Glutamatergic neuron (in vitro differentiated cells): ENCODE data around the gene SH3GLB1. TPM values are rescaled to one million over a fixed set of nuclear protein-coding genes. Genes with fewer than 3 reads are reported as not detected.

Experiments
- DNase-seq: peaks from one replicate; pipeline ENCODE4 v3.0.0; 2022
- H3K27ac Mint-ChIP-seq: one replicate; pipeline ENCODE4 v1.8.0; 2020; ENCODE audit warnings: mild to moderate bottlenecking, mixed read lengths, inconsistent platforms; ENCODE audit not compliant: unreplicated experiment
- H3K27me3 Mint-ChIP-seq: one replicate; pipeline ENCODE4 v1.8.0; 2020; ENCODE audit warnings: mild to moderate bottlenecking, moderate library complexity, mixed read lengths, inconsistent platforms; ENCODE audit not compliant: unreplicated experiment
- H3K36me3 Mint-ChIP-seq: one replicate; pipeline ENCODE4 v1.8.0; 2020; ENCODE audit warnings: mild to moderate bottlenecking, mixed read lengths, inconsistent platforms; ENCODE audit not compliant: unreplicated experiment
- H3K4me1 Mint-ChIP-seq: one replicate; pipeline ENCODE4 v1.8.0; 2020; ENCODE audit warnings: mild to moderate bottlenecking, low read depth, mixed read lengths, inconsistent platforms; ENCODE audit not compliant: unreplicated experiment
- H3K4me3 Mint-ChIP-seq: one replicate; pipeline ENCODE4 v1.8.0; 2020; ENCODE audit warnings: mild to moderate bottlenecking, mixed read lengths, inconsistent platforms; ENCODE audit not compliant: unreplicated experiment
- H3K9me3 Mint-ChIP-seq: one replicate; pipeline ENCODE4 v1.8.0; 2020; ENCODE audit warnings: mild to moderate bottlenecking, moderate library complexity, mixed read lengths, inconsistent platforms; ENCODE audit not compliant: unreplicated experiment
- total RNA-seq: library from RNA; stranded (reverse); fragmentation: NEBNext Ultra II Directional; extraction: Animal tissue kit (Norgen Biotek cat#: 25700); gene quantifications from one replicate; pipeline ENCODE4 v1.2.1, GENCODE V29; 2021; ENCODE audit not compliant: unreplicated experiment
- TF ChIP-seq, protein P1 (sequence below): fragments of 200-600 bp; sonication (generic); IDR thresholded peaks from one replicate; pipeline ENCODE4 v1.5.0; 2021; ENCODE audit not compliant: partially characterized antibody, unreplicated experiment

The SH3GLB1 gene
- total RNA-seq, 1 donor from 2014 or later = 113 TPM

DNA sequence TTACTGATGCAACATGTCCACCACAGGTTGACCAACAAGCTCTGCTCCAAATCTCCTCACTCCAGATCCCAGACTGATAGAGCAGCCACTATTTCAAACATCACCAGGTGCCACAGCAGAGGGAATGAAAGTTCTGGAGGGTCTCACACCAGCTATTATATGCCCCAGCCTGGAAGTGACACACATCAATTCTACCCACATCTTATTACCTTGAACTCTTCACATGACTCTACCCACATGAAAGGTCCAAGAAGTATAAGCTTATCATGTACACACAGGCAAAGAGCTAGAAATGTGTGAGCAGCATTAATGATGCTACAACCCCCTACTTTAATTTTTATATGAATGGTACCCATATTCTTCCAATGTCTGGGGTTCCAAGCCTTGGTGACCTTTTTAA is 64.2 kb downstream of the SH3GLB1 start:
- no peaks in the 10 kb centered on the region for H3K36me3 Mint-ChIP-seq
- TF ChIP-seq, protein P1, sequence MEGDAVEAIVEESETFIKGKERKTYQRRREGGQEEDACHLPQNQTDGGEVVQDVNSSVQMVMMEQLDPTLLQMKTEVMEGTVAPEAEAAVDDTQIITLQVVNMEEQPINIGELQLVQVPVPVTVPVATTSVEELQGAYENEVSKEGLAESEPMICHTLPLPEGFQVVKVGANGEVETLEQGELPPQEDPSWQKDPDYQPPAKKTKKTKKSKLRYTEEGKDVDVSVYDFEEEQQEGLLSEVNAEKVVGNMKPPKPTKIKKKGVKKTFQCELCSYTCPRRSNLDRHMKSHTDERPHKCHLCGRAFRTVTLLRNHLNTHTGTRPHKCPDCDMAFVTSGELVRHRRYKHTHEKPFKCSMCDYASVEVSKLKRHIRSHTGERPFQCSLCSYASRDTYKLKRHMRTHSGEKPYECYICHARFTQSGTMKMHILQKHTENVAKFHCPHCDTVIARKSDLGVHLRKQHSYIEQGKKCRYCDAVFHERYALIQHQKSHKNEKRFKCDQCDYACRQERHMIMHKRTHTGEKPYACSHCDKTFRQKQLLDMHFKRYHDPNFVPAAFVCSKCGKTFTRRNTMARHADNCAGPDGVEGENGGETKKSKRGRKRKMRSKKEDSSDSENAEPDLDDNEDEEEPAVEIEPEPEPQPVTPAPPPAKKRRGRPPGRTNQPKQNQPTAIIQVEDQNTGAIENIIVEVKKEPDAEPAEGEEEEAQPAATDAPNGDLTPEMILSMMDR = no peak
- H3K4me1 Mint-ChIP-seq = peaks cover 1% of the 10 kb centered on the region
- no peak overlapping the region for H3K27ac Mint-ChIP-seq
- H3K9me3 Mint-ChIP-seq = no peaks in the 10 kb centered on the region
- peaks cover 1% of the 10 kb centered on the region for H3K27me3 Mint-ChIP-seq
- DNase-seq = no peak
- no peak overlapping the region for H3K4me3 Mint-ChIP-seq

DNA sequence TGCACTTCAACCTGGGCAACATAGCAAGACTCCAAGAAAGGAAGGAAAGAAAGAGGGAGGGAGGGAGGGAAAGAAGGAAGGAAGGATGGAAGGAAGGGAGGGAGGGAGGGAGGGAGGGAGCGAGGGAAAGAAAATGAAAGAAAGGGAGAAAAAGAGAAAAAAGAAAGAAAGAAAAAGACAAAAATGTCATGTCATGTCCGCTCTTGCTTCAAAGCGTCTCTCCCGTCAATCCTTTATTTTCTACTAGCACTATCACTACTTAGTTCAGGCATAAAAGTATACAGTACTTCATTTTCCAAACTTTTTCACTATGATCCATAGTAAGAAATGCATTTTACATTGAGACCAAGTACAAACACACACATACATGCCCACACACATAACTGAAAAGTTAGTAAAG is 64.7 kb downstream of the SH3GLB1 start:
- peaks cover 5% of the 10 kb centered on the region for H3K4me1 Mint-ChIP-seq
- TF ChIP-seq, protein P1 = no peak
- peaks cover 1% of the 10 kb centered on the region for H3K27me3 Mint-ChIP-seq
- no peaks in the 10 kb centered on the region for H3K9me3 Mint-ChIP-seq
- H3K27ac Mint-ChIP-seq = no peak overlapping the region
- no peak overlapping the region for H3K4me3 Mint-ChIP-seq
- no peaks in the 10 kb centered on the region for H3K36me3 Mint-ChIP-seq
- no peak for DNase-seq

DNA sequence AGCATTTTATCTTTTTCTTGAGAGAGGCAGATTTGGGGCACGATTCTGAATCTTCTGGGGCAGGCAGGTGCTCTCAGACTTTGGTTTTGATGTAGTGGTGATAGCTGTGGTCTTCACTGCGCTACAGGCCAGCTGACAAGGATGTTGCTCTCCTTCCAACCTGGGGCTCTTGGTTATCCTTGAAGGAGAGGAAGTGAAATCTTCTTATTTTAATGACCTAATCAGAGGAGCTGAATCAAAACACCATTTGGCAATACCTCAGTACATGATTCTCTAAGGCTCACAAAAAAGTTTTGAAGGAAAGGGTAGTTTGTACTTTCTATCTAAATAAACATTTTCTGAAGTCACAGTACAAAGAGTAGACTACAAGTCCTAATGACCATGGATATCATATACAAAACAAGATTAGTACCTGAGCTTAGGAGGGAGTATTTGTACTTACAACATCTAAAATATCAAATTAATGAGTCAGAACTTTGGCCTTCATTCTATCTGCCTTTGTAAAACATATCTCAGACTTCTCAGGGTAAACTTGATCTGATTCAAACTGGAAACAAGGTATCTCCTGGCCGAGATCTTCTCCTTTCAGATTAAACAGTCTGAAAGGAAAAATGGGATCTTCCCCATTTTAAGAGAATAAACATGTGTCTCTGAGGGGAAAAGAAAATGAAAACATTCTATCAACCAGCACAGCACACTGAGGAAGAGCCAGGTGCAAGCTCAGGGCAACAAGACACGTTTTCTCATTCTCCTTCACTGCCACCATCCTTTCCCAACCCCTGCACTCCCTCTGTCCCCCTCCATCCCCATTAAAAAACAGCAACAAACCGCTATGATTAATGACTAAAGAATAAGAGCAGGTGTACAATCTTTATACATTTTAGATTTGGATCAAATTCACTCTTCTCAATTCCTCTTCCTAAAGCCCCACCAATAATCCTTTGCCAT is 69.2 kb downstream of the SH3GLB1 start:
- no peaks in the 10 kb centered on the region for H3K27me3 Mint-ChIP-seq
- H3K9me3 Mint-ChIP-seq = no peaks in the 10 kb centered on the region
- DNase-seq = no peak
- H3K4me1 Mint-ChIP-seq = peaks cover 8% of the 10 kb centered on the region
- TF ChIP-seq, protein P1 = no peak
- H3K36me3 Mint-ChIP-seq = no peaks in the 10 kb centered on the region
- H3K4me3 Mint-ChIP-seq = no peak overlapping the region
- peak overlapping the region; percentile 44 for H3K27ac Mint-ChIP-seq

DNA sequence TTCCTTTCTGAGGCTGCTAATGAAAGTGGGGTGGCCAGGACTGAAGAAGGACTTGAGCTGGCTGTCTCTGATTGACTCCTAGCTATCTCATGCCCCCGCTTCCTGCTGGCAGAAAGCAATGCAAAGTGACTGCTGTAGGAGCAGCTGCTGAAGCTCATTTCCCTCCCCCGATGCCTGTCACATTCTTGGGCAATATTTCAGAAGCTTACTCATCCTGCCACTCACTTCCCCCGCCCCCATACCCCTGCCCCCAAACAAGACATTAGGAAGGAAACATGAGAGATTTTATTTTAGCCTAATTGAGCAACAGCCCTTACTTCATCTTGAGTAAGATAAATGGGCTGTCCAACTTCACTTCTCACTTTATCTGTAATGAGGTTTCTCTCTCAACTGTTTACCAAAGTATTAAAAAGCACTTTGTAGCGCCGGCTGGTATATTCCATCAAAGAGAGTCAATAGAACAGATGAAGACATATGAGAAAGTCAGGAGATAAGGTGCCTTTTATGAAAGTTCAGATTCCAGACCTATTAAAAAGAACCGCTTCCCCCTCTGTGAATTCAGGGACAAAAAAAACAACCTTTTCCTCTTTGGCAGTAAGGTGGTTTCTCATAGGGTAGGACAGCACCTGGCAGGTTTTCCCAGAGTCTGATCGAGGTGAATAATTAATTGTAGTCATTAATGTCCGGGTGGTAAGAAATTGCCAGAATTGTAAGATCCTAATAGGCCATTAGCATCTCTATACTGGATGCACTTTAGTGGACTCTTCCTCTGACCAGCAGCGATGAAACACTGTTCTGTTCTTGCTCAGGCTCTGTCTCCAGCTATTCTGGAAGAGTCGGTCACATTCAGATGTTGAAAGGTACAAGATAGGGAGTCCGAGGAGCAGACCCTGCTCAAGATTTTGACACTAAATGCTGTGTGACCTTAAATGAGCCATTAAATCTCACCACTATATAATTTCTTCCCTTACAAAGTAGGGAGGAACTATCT is 70.2 kb downstream of the SH3GLB1 start:
- no peak overlapping the region for H3K4me3 Mint-ChIP-seq
- peak; percentile 19 for DNase-seq
- no peaks in the 10 kb centered on the region for H3K27me3 Mint-ChIP-seq
- H3K9me3 Mint-ChIP-seq = no peaks in the 10 kb centered on the region
- H3K36me3 Mint-ChIP-seq = no peaks in the 10 kb centered on the region
- TF ChIP-seq, protein P1 = no peak
- H3K4me1 Mint-ChIP-seq = peaks cover 8% of the 10 kb centered on the region
- H3K27ac Mint-ChIP-seq = peak overlapping the region; percentile 44
